IMR-90 (cell line): Measurements from ENCODE around the gene HOXA5. TPM values are rescaled to one million over a fixed set of nuclear protein-coding genes. Genes with fewer than 3 reads are reported as not detected.

Source experiments
- ATAC-seq: fragments of 200-7000 bp; cut with Tn5 transposase; 2 replicates; pipeline ENCODE4 v1.9.1; 2020; ENCODE audit warnings: low read depth, mild to moderate bottlenecking, moderate library complexity
- BruUV-seq: library from RNA; stranded (reverse); fragments of 400-500 nt; replicated peaks from 2 replicates; lab custom pipeline; 2021; lab: Mats Ljungman, UMichigan
- CTCF ChIA-PET: fragments of 300-600 bp; formaldehyde crosslinking; extraction: SDS; loops from one replicate; lab custom pipeline; 2021; ENCODE audit warnings: antibody characterized with exemption; lab: Yijun Ruan, JAX
- POLR2A ChIA-PET: fragments of 300-600 bp; sonication (Branson Sonifier 250); formaldehyde crosslinking; loops from one replicate; lab custom pipeline; 2022; ENCODE audit warnings: antibody characterized with exemption; ENCODE audit not compliant: unreplicated experiment; lab: Charles Lee
- DNase-seq: peaks from one replicate; pipeline ENCODE4 v3.0.0; 2013
- H2AFZ ChIP-seq: replicated peaks from 2 replicates; pipeline ENCODE3; 2013; ENCODE audit warnings: low read length, mild to moderate bottlenecking; ENCODE audit not compliant: poor library complexity
- H2AK5ac ChIP-seq: 2 replicates; pipeline ENCODE4 v1.6.1; 2013; ENCODE audit warnings: low read depth, low read length, inconsistent platforms
- H2AK9ac ChIP-seq: replicated peaks from 2 replicates; pipeline ENCODE3; 2013; ENCODE audit warnings: mild to moderate bottlenecking, low read depth, low read length, moderate library complexity; ENCODE audit not compliant: poor library complexity
- H2BK120ac ChIP-seq: 2 replicates; pipeline ENCODE4 v1.6.1; 2013; ENCODE audit warnings: low read depth, low read length, inconsistent platforms
- H2BK15ac ChIP-seq: 3 replicates; pipeline ENCODE4 v1.6.1; 2013; ENCODE audit warnings: low read depth, low read length, inconsistent platforms
- H2BK20ac ChIP-seq: 2 replicates; pipeline ENCODE4 v1.6.1; 2013; ENCODE audit warnings: low read depth, mild to moderate bottlenecking, inconsistent platforms, low read length, moderate library complexity
- H2BK5ac ChIP-seq: 2 replicates; pipeline ENCODE4 v1.6.1; 2013; ENCODE audit warnings: mild to moderate bottlenecking, low read depth, low read length, inconsistent platforms; ENCODE audit not compliant: poor library complexity, severe bottlenecking
- H3K14ac ChIP-seq: replicated peaks from 2 replicates; pipeline ENCODE4 v1.6.1; 2013; ENCODE audit warnings: low read depth, low read length, inconsistent platforms
- H3K18ac ChIP-seq: 2 replicates; pipeline ENCODE4 v1.6.1; 2013; ENCODE audit warnings: low read depth, low read length, control low read depth
- H3K23ac ChIP-seq: 2 replicates; pipeline ENCODE4 v1.6.1; 2013; ENCODE audit warnings: low read depth, low read length, inconsistent platforms
- H3K27ac ChIP-seq: 2 replicates; pipeline ENCODE4 v1.5.1; 2013; ENCODE audit warnings: mild to moderate bottlenecking, control low read depth, low read length; ENCODE audit not compliant: insufficient read depth
- H3K27me3 ChIP-seq: 2 replicates; pipeline ENCODE4 v1.6.1; 2013; ENCODE audit warnings: low read length; ENCODE audit not compliant: control insufficient read depth, insufficient read depth
- H3K36me3 ChIP-seq: 2 replicates; pipeline ENCODE4 v1.6.1; 2013; ENCODE audit warnings: low read length, mixed read lengths; ENCODE audit not compliant: control insufficient read depth, insufficient read depth
- H3K4ac ChIP-seq: 2 replicates; pipeline ENCODE4 v1.6.1; 2013; ENCODE audit warnings: low read depth, low read length, inconsistent platforms
- H3K4me1 ChIP-seq: 2 replicates; pipeline ENCODE4 v1.6.1; 2013; ENCODE audit warnings: low read length, mixed read lengths; ENCODE audit not compliant: control insufficient read depth, insufficient read depth
- H3K4me2 ChIP-seq: 2 replicates; pipeline ENCODE4 v1.6.1; 2013; ENCODE audit warnings: low read depth, mild to moderate bottlenecking, control low read depth, low read length, moderate library complexity
- H3K4me3 ChIP-seq: 2 replicates; pipeline ENCODE4 v1.5.1; 2013; ENCODE audit warnings: low read depth, mild to moderate bottlenecking, control low read depth, low read length, moderate library complexity; ENCODE audit not compliant: insufficient read depth
- H3K56ac ChIP-seq: 2 replicates; pipeline ENCODE4 v1.6.1; 2013; ENCODE audit warnings: low read length, inconsistent platforms; ENCODE audit not compliant: insufficient read depth; ENCODE audit errors: extremely low read depth
- H3K79me1 ChIP-seq, 2 experiments: 2 replicates each; pipeline ENCODE4 v1.6.1; 2013; ENCODE audit warnings: low read length in 2 of 2, inconsistent platforms in 1 of 2, low read depth in 1 of 2
- H3K9ac ChIP-seq: 2 replicates; pipeline ENCODE4 v1.6.1; 2013; ENCODE audit warnings: low read depth, low read length, control low read depth
- H3K9me1 ChIP-seq: 2 replicates; pipeline ENCODE4 v1.6.1; 2013; ENCODE audit warnings: low read length, inconsistent platforms; ENCODE audit not compliant: insufficient read depth
- H3K9me3 ChIP-seq: 2 replicates; pipeline ENCODE4 v1.6.1; 2013; ENCODE audit warnings: low read length; ENCODE audit not compliant: control insufficient read depth, insufficient read depth
- H4K20me1 ChIP-seq: 2 replicates; pipeline ENCODE4 v1.6.1; 2013; ENCODE audit warnings: low read length, inconsistent platforms; ENCODE audit not compliant: insufficient read depth
- H4K5ac ChIP-seq: 2 replicates; pipeline ENCODE4 v1.6.1; 2013; ENCODE audit warnings: mild to moderate bottlenecking, low read depth, low read length, control low read depth
- H4K8ac ChIP-seq, 2 experiments: 2 replicates each; pipeline ENCODE4 v1.6.1; 2013; ENCODE audit warnings: low read depth in 2 of 2, low read length in 2 of 2, control low read depth in 1 of 2, inconsistent platforms in 1 of 2
- H4K91ac ChIP-seq: 2 replicates; pipeline ENCODE4 v1.6.1; 2013; ENCODE audit warnings: low read depth, low read length, inconsistent platforms; ENCODE audit not compliant: insufficient read depth
- ELK1 ChIP-seq: fragments of 150-350 bp; IDR thresholded peaks from 2 replicates; pipeline ENCODE4 v1.6.1; 2016; ENCODE audit warnings: low read depth, mild to moderate bottlenecking, low read length, moderate library complexity, borderline replicate concordance
- WGBS, 2 experiments: methylation state at CpG; one replicate each; pipeline versions ENCODE4 v1.1.5 to v1.1.7; 2013; ENCODE audit warnings: missing lambda C conversion rate in 2 of 2; ENCODE audit not compliant: insufficient read length in 1 of 2; ENCODE audit errors: extremely low coverage in 2 of 2; 5-methylcytosine and 5-hydroxymethylcytosine counted together
- dilution Hi-C: fragments of 300-500 bp; cut with HindIII; formaldehyde crosslinking; loops from one replicate; pipeline ENCODE4 v1.14.3; 2018; ENCODE audit warnings: low sequenced_read_pairs; ENCODE audit not compliant: unreplicated experiment
- in situ Hi-C: fragments of 300-500 bp; cut with MboI; formaldehyde crosslinking; loops from 3 replicates; pipeline ENCODE4 v1.14.3; 2019; ENCODE audit warnings: low sequenced_read_pairs, inconsistent platforms, mixed read lengths
- intact Hi-C: fragments of 100-400 bp; cut with micrococcal nuclease; formaldehyde crosslinking; loops from 2 replicates; pipeline ENCODE4 v1.10.0; 2022
- polyA plus RNA-seq, 3 experiments: library from polyadenylated mRNA; depleted of rRNA; stranded (reverse); fragments of >200 nt; gene quantifications; 2 replicates each; pipeline ENCODE4 v1.2.3, GENCODE V29; 2012; ENCODE audit warnings: low replicate concordance in 1 of 3
- total RNA-seq: library from RNA; depleted of rRNA; stranded (reverse); fragments of >200 nt; gene quantifications from 2 replicates; pipeline ENCODE4 v1.2.3, GENCODE V29; 2012

Gene HOXA5
- total and polyA plus RNA-seq, 2 of the 4 experiments (the other 2 are of a cell fraction): 19.9 to 29.4 TPM

- CTCF ChIA-PET: interaction anchor here (1.3 kb wide), 1 partner anchor 22 kb away, joined by 3 read pairs; no protein-coding TSS in a partner anchor
- Histone ChIP-seq H3K4me2 (no peak overlapping the region), H3K4me1 (peaks cover 3% of the 10 kb centered on the region; the same call in 1 of the 2 replicates), H3K4ac (no peak overlapping the region), H4K8ac (no peak overlapping the region), H3K27ac (no peak overlapping the region), H2BK15ac (no peak overlapping the region), H2AK9ac (no peak overlapping the region), H3K56ac (no peak overlapping the region), H4K5ac (no peak overlapping the region), H3K36me3 (no peaks in the 10 kb centered on the region), H2AK5ac (no peak overlapping the region), H2BK120ac (no peak overlapping the region), H4K20me1 (peaks cover 17% of the 10 kb centered on the region; the same call in 1 of the 2 replicates), H3K79me1 (no peaks in the 10 kb centered on the region), H3K4me3 (no peak overlapping the region), H3K27me3 (peaks cover 87% of the 10 kb centered on the region), H2BK5ac (no peak overlapping the region), H2BK20ac (no peak overlapping the region), H3K9ac (no peak overlapping the region), H4K91ac (no peak overlapping the region), H2AFZ (no peak overlapping the region), H3K14ac (no peak overlapping the region), H3K18ac (no peak overlapping the region), H3K9me1 (no peaks in the 10 kb centered on the region), H3K23ac (no peak overlapping the region), H3K9me3 (peaks cover 7% of the 10 kb centered on the region; the same call in 1 of the 2 replicates)
- no peak for DNase-seq
- in situ Hi-C loops (no loop called here), dilution Hi-C loops (no loop called here), intact Hi-C loops (no loop called here)
- POLR2A ChIA-PET: no interaction called here
- no peak for TF ChIP-seq ELK1
- BruUV-seq: no TSS peak
- ATAC-seq: no peak
- 10% methylated on average over 13 of the region's 39 CpGs; no CpG with 5 or more reads in 1 of the 2 experiments for WGBS, 2 experiments
Measured at GRCh38 chr7:27182861-27183681, 39.6 kb upstream of the HOXA5 start.
